HCT116 (cell line): ENCODE data around the gene LIN9. TPM values are rescaled to one million over a fixed set of nuclear protein-coding genes. Genes with fewer than 3 reads are reported as not detected.

Source experiments
- ATAC-seq: fragments of 200-7000 bp; cut with Tn5 transposase; 2 replicates; pipeline ENCODE4 v1.9.1; 2020; ENCODE audit warnings: mild to moderate bottlenecking, moderate library complexity
- BruUV-seq: library from RNA; stranded (reverse); fragments of 400-500 nt; replicated peaks from 2 replicates; lab custom pipeline; 2021; lab: Mats Ljungman, UMichigan
- CTCF ChIA-PET: fragments of 300-600 bp; sonication (Branson Sonifier 250); formaldehyde crosslinking; loops from one replicate; lab custom pipeline; 2021; ENCODE audit warnings: antibody characterized with exemption; lab: Charles Lee
- POLR2A ChIA-PET: fragments of 300-600, 350-600 bp; sonication (Branson Sonifier 250); formaldehyde crosslinking; loops from one replicate; lab custom pipeline; 2021; ENCODE audit warnings: antibody characterized with exemption; lab: Charles Lee
- RAD21 ChIA-PET, 2 experiments: fragments of 300-600 bp; sonication (Branson Sonifier 250); formaldehyde crosslinking; loops; one replicate each; lab custom pipeline; 2023; ENCODE audit warnings: low total read pairs in 2 of 2; ENCODE audit not compliant: uncharacterized antibody in 2 of 2, unreplicated experiment in 2 of 2, low non-redundant PET in 1 of 2; lab: Charles Lee
- DNase-seq: peaks from one replicate; pipeline ENCODE4 v3.0.0-alpha.2; 2010; ENCODE audit warnings: low read depth, low spot score
- H2AFZ ChIP-seq: fragments of 200-600 bp; shearing (Covaris generic), sonication (generic); 2 replicates; pipeline ENCODE4 v1.6.1; 2017; ENCODE audit warnings: low read depth, mixed run types, mixed read lengths, antibody characterized with exemption, low read length; ENCODE audit not compliant: poor library complexity, severe bottlenecking
- H3K27ac ChIP-seq: 2 replicates; pipeline ENCODE4 v1.5.1; 2012; ENCODE audit warnings: low read depth, low read length
- H3K27me3 ChIP-seq: fragments of 200-600 bp; sonication (generic); 2 replicates; pipeline ENCODE4 v1.6.1; 2016; ENCODE audit warnings: mixed run types, low read length, mixed read lengths; ENCODE audit not compliant: insufficient read depth
- H3K36me3 ChIP-seq, 2 experiments: fragments of 200-500 bp in 1 of 2; fragments of 200-600 bp in 1 of 2; sonication (Bioruptor generic) in 1 of 2; sonication (generic) in 1 of 2; 2 replicates each; pipeline versions ENCODE4 v1.5.1 to v1.6.1; 2014 to 2016; ENCODE audit warnings: low read length in 2 of 2, inconsistent platforms in 1 of 2, mixed read lengths in 1 of 2, mixed run types in 1 of 2; ENCODE audit not compliant: insufficient read depth in 2 of 2, control insufficient read depth in 1 of 2
- H3K4me1 ChIP-seq, 2 experiments: fragments of 200-600 bp in 1 of 2; sonication (generic) in 1 of 2; 2 replicates each; pipeline versions ENCODE4 v1.5.1 to v1.6.1; 2012 to 2017; ENCODE audit warnings: low read length in 2 of 2, inconsistent platforms in 1 of 2, mild to moderate bottlenecking in 1 of 2, mixed read lengths in 1 of 2, mixed run types in 1 of 2, moderate library complexity in 1 of 2; ENCODE audit not compliant: insufficient read depth in 2 of 2, control insufficient read depth in 1 of 2
- H3K4me2 ChIP-seq: fragments of 200-600 bp; sonication (generic); 2 replicates; pipeline ENCODE4 v1.6.1; 2017; ENCODE audit warnings: mixed run types, low read length, mixed read lengths
- H3K4me3 ChIP-seq, 2 experiments: fragments of 200-600 bp in 1 of 2; sonication (generic) in 1 of 2; replicated peaks in 1 of 2; 2 replicates each; pipeline ENCODE4 v1.5.1; 2011 to 2016; ENCODE audit warnings: low read length in 2 of 2, control low read depth in 1 of 2, low read depth in 1 of 2, mild to moderate bottlenecking in 1 of 2, mixed read lengths in 1 of 2, mixed run types in 1 of 2
- H3K79me2 ChIP-seq: fragments of 200-600 bp; sonication (generic); 2 replicates; pipeline ENCODE4 v1.6.1; 2017; ENCODE audit warnings: mild to moderate bottlenecking, mixed run types, low read length, moderate library complexity, mixed read lengths; ENCODE audit not compliant: insufficient read depth
- H3K9ac ChIP-seq: fragments of 200-600 bp; sonication (generic); 2 replicates; pipeline ENCODE4 v1.6.1; 2016; ENCODE audit warnings: low read length, mixed read lengths
- H3K9me2 ChIP-seq: fragments of 200-600 bp; sonication (generic), shearing (Covaris generic); 2 replicates; pipeline ENCODE4 v1.6.1; 2017; ENCODE audit warnings: mixed run types, mild to moderate bottlenecking, moderate library complexity; ENCODE audit not compliant: insufficient read depth
- H3K9me3 ChIP-seq, 2 experiments: fragments of 200-500 bp in 1 of 2; fragments of 200-600 bp in 1 of 2; sonication (Bioruptor generic) in 1 of 2; sonication (generic) in 1 of 2; 2 replicates each; pipeline ENCODE4 v1.6.1; 2014 to 2017; ENCODE audit warnings: low read length in 2 of 2, mixed read lengths in 2 of 2, inconsistent platforms in 1 of 2, low read depth in 1 of 2, mild to moderate bottlenecking in 1 of 2, mixed run types in 1 of 2, moderate library complexity in 1 of 2; ENCODE audit not compliant: control insufficient read depth in 1 of 2, insufficient read depth in 1 of 2
- H4K20me1 ChIP-seq: fragments of 200-600 bp; sonication (generic), shearing (Covaris generic); 2 replicates; pipeline ENCODE4 v1.6.1; 2017; ENCODE audit warnings: mixed run types, mild to moderate bottlenecking, moderate library complexity; ENCODE audit not compliant: insufficient read depth
- CEBPB ChIP-seq: IDR thresholded peaks from 2 replicates; pipeline ENCODE4 v1.6.1; 2012; ENCODE audit warnings: low read depth
- EGR1 ChIP-seq: IDR thresholded peaks from 2 replicates; pipeline ENCODE4 v1.6.1; 2012; ENCODE audit warnings: low read depth
- EZH2 ChIP-seq: fragments of 200-600 bp; sonication (generic); IDR thresholded peaks from 2 replicates; pipeline ENCODE4 v1.6.1; 2017; ENCODE audit warnings: antibody characterized with exemption, mixed run types
- EZH2phosphoT487 ChIP-seq: fragments of 200-600 bp; IDR thresholded peaks from 2 replicates; pipeline ENCODE4 v1.6.1; 2018; ENCODE audit warnings: antibody characterized with exemption, borderline replicate concordance
- JUND ChIP-seq: IDR thresholded peaks from 2 replicates; pipeline ENCODE4 v1.6.1; 2012
- POLR2A ChIP-seq: IDR thresholded peaks from 2 replicates; pipeline ENCODE4 v1.7.0; 2011; ENCODE audit warnings: borderline replicate concordance; ENCODE audit not compliant: insufficient read depth, insufficient read length; ENCODE audit errors: extremely low read depth
- POLR2AphosphoS5 ChIP-seq: IDR thresholded peaks from 2 replicates; pipeline ENCODE4 v1.6.1; 2011; ENCODE audit warnings: mild to moderate bottlenecking, low read depth, low read length, moderate library complexity
- RAD21 ChIP-seq: IDR thresholded peaks from 2 replicates; pipeline ENCODE4 v1.6.1; 2012; ENCODE audit warnings: low read depth, mild to moderate bottlenecking
- TCF7L2 ChIP-seq: IDR thresholded peaks from 2 replicates; pipeline ENCODE4 v1.7.0; 2011; ENCODE audit warnings: borderline replicate concordance, inconsistent platforms; ENCODE audit not compliant: insufficient read depth, insufficient read length; ENCODE audit errors: extremely low read depth
- YY1 ChIP-seq: IDR thresholded peaks from 2 replicates; pipeline ENCODE4 v1.6.1; 2011; ENCODE audit warnings: low read length, low read depth, moderate library complexity, mild to moderate bottlenecking; ENCODE audit not compliant: insufficient replicate concordance; ENCODE audit errors: extremely low read depth
- ZFX ChIP-seq: fragments of 450-650 bp; IDR thresholded peaks from 2 replicates; pipeline ENCODE4 v1.6.1; 2017
- ZNF274 ChIP-seq: fragments of 200-500 bp; sonication (Bioruptor generic); IDR thresholded peaks from 2 replicates; pipeline ENCODE4 v1.6.1; 2014; ENCODE audit warnings: mild to moderate bottlenecking, low read depth, low read length, inconsistent platforms
- intact Hi-C: fragments of 100-400 bp; cut with micrococcal nuclease; formaldehyde crosslinking; loops from 2 replicates; pipeline ENCODE4 v1.10.0; 2022
- total RNA-seq: library from RNA; stranded (reverse); gene quantifications from one replicate; pipeline ENCODE4 v1.2.1, GENCODE V29; 2021; ENCODE audit not compliant: unreplicated experiment
- TF ChIP-seq, protein P1 (sequence below): IDR thresholded peaks from 2 replicates; pipeline ENCODE4 v1.6.1; 2012; ENCODE audit warnings: low read depth
- TF ChIP-seq, protein P2 (sequence below): IDR thresholded peaks from 2 replicates; pipeline ENCODE4 v1.6.1; 2012
- TF ChIP-seq, protein P3 (sequence below), 3 experiments: fragments of 200-600 bp in 1 of 3; sonication (generic) in 1 of 3; IDR thresholded peaks in 2 of 3; conservative IDR thresholded peaks in 1 of 3; 2 replicates each; pipeline ENCODE4 v1.5.1; 2012 to 2017; ENCODE audit warnings: low read depth in 2 of 3, low read length in 2 of 3, antibody characterized with exemption in 1 of 3, borderline replicate concordance in 1 of 3, control low read depth in 1 of 3, mild to moderate bottlenecking in 1 of 3, mixed read lengths in 1 of 3, mixed run types in 1 of 3, moderate library complexity in 1 of 3; ENCODE audit not compliant: insufficient read depth in 1 of 3

The LIN9 gene
- total RNA-seq, 1 experiment from 2014 or later: 9.3 TPM

DNA sequence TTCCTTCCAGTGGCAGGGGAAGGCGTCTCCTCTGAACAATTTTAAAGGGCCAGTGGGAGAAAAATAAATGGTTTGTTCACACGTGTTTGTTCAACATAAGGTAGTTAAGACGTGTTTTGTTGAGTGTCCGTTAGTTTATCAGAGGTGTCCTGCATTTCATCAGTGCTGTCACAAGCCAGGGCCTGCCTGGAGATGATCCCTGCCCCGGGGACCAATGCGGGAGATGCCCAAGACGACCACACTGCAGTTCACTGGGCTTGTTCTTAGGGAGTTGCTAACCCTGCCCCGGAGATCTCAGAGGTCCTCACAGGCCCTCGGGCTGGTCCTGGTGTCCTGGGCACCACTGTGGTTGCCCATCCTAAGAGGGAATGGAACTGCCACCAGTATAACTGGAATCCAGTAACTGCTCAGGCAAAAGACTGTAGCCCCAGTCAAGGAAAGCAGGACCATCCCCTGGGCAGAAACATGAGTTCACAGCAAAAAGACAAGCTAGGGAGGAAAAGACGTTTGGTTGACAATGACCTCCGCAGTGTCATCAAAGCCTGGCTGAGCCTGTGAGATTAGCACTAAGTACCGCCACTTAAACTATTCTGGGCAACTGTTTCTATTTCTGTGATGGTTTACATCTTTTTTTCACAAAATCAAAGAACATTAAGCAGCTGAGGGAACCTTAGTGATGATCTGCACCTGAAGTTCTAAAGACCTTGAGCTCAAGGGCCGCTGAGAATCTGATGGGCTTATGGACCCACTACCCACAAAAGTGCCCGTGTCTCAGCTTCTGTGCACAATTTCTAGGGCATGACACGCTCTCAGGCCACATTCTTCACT lies 44.9 kb upstream of the LIN9 start:
- H3K9me3 ChIP-seq: no peaks in the 10 kb centered on the region
- H3K9me2 ChIP-seq: no peaks in the 10 kb centered on the region
- no peak for TF ChIP-seq YY1
- H3K79me2 ChIP-seq: no peaks in the 10 kb centered on the region
- H4K20me1 ChIP-seq: no peaks in the 10 kb centered on the region
- no peak overlapping the region for H2AFZ ChIP-seq
- DNase-seq (no peak), ATAC-seq (no peak)
- no peaks in the 10 kb centered on the region for H3K4me1 ChIP-seq
- ChIA-PET POLR2A (no interaction called here), CTCF (no interaction called here), RAD21 (no interaction called here)
- H3K27me3 ChIP-seq: no peaks in the 10 kb centered on the region
- no TSS peak for BruUV-seq
- H3K4me3 ChIP-seq: no peak overlapping the region
- H3K36me3 ChIP-seq: peaks cover under 1 to 8% of the 10 kb centered on the region in 2 experiments; a peak in 2 of 4 replicates
- no peak overlapping the region for H3K27ac ChIP-seq
- intact Hi-C loops: no loop called here
- H3K9ac ChIP-seq: no peak overlapping the region
- no peak overlapping the region for H3K4me2 ChIP-seq

DNA sequence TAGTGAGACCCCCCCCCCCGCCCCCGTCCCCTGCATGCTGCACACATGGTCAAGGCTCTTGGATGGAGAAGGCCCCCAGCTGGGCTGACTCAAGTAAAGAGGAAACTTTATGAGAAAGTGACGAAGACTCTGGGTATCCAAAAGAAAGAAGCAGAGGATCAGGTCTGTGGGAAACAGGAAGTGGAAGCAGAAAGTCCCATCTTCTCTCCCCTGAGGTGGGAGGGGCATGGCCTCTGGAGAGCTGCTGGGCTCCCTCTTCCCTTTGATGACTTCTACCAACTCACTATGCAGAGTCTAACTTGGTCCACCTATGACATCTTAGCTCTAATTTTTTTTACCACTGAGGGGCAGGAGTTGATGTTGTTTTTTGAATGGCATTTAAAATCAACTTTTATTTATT lies 42.7 kb upstream of the LIN9 start:
- no peaks in the 10 kb centered on the region for H3K36me3 ChIP-seq
- H3K9me2 ChIP-seq: no peaks in the 10 kb centered on the region
- intact Hi-C loops: no loop called here
- H4K20me1 ChIP-seq: no peaks in the 10 kb centered on the region
- no peaks in the 10 kb centered on the region for H3K4me1 ChIP-seq
- POLR2A ChIA-PET: no interaction called here
- H3K27ac ChIP-seq: no peak overlapping the region
- RAD21 ChIA-PET: no interaction called here
- H3K9me3 ChIP-seq: no peaks in the 10 kb centered on the region
- BruUV-seq: no TSS peak
- H3K27me3 ChIP-seq: no peaks in the 10 kb centered on the region
- no peak overlapping the region for H3K4me2 ChIP-seq
- H3K79me2 ChIP-seq: no peaks in the 10 kb centered on the region
- CTCF ChIA-PET: no interaction called here
- DNase-seq: no peak
- no peak overlapping the region for H3K4me3 ChIP-seq
- no peak overlapping the region for H2AFZ ChIP-seq
- H3K9ac ChIP-seq: no peak overlapping the region
- ATAC-seq: no peak
- TF ChIP-seq, protein P1, sequence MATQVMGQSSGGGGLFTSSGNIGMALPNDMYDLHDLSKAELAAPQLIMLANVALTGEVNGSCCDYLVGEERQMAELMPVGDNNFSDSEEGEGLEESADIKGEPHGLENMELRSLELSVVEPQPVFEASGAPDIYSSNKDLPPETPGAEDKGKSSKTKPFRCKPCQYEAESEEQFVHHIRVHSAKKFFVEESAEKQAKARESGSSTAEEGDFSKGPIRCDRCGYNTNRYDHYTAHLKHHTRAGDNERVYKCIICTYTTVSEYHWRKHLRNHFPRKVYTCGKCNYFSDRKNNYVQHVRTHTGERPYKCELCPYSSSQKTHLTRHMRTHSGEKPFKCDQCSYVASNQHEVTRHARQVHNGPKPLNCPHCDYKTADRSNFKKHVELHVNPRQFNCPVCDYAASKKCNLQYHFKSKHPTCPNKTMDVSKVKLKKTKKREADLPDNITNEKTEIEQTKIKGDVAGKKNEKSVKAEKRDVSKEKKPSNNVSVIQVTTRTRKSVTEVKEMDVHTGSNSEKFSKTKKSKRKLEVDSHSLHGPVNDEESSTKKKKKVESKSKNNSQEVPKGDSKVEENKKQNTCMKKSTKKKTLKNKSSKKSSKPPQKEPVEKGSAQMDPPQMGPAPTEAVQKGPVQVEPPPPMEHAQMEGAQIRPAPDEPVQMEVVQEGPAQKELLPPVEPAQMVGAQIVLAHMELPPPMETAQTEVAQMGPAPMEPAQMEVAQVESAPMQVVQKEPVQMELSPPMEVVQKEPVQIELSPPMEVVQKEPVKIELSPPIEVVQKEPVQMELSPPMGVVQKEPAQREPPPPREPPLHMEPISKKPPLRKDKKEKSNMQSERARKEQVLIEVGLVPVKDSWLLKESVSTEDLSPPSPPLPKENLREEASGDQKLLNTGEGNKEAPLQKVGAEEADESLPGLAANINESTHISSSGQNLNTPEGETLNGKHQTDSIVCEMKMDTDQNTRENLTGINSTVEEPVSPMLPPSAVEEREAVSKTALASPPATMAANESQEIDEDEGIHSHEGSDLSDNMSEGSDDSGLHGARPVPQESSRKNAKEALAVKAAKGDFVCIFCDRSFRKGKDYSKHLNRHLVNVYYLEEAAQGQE: no peak
- TF ChIP-seq POLR2AphosphoS5: no peak
- TF ChIP-seq CEBPB: no peak
- TF ChIP-seq ZNF274: no peak
- no peak for TF ChIP-seq ZFX
- TF ChIP-seq, protein P2, sequence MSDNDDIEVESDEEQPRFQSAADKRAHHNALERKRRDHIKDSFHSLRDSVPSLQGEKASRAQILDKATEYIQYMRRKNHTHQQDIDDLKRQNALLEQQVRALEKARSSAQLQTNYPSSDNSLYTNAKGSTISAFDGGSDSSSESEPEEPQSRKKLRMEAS: no peak
- TF ChIP-seq EZH2phosphoT487: no peak
- no peak for TF ChIP-seq JUND
- no peak for TF ChIP-seq POLR2A
- TF ChIP-seq, protein P3, sequence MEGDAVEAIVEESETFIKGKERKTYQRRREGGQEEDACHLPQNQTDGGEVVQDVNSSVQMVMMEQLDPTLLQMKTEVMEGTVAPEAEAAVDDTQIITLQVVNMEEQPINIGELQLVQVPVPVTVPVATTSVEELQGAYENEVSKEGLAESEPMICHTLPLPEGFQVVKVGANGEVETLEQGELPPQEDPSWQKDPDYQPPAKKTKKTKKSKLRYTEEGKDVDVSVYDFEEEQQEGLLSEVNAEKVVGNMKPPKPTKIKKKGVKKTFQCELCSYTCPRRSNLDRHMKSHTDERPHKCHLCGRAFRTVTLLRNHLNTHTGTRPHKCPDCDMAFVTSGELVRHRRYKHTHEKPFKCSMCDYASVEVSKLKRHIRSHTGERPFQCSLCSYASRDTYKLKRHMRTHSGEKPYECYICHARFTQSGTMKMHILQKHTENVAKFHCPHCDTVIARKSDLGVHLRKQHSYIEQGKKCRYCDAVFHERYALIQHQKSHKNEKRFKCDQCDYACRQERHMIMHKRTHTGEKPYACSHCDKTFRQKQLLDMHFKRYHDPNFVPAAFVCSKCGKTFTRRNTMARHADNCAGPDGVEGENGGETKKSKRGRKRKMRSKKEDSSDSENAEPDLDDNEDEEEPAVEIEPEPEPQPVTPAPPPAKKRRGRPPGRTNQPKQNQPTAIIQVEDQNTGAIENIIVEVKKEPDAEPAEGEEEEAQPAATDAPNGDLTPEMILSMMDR (IDR thresholded peaks at IDR 0.05 in 2 of 3, conservative IDR thresholded peaks at IDR 0.05 in 1 of 3; ENCODE audit: borderline replicate concordance in 1 of 3, insufficient read depth in 1 of 3, low read depth in 2 of 3, low read length in 2 of 3): no peak
- no peak for TF ChIP-seq TCF7L2
- TF ChIP-seq YY1: no peak
- TF ChIP-seq EZH2: no peak
- no peak for TF ChIP-seq RAD21
- TF ChIP-seq EGR1: no peak
